Hepatic stellate cell (primary cell): ENCODE measurements around the gene KIF3A.

Source experiments
- DNase-seq: peaks from one replicate; pipeline ENCODE4 v3.0.0; 2011; ENCODE audit warnings: low spot score

Gene KIF3A

DNA sequence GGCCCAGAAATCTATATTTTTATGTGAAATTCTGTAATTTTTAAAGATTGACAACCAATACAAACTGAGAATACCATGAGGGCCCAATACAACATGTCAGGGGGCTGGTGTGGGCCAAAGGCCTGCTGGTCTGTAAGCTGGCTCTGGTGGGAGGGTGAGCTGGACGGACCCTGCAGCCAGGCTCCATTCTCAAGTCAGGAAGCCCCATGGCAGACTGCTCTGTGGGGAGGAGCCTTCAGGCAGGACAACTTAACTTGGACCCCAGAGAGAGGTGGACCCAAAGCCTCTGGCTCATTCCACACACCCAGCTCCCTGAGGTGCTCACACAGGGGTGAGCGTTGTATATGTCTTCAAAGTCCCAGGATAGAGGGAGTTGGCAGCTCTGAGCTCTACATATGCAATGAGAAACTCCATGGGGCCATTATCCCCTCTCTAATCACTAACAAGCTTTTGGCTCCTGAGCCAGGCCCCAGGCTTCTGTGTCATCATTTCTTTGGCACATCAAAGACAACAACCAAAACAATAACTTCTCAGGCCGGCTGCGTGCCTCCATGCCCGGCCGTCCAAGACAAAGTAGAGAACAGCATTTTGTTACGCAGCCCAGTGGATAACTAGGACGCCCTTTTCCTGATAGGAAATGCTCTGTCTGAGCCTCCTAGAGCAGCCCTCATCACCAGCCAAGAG is 33.3 kb upstream of the KIF3A start:
- no peak for DNase-seq

DNA sequence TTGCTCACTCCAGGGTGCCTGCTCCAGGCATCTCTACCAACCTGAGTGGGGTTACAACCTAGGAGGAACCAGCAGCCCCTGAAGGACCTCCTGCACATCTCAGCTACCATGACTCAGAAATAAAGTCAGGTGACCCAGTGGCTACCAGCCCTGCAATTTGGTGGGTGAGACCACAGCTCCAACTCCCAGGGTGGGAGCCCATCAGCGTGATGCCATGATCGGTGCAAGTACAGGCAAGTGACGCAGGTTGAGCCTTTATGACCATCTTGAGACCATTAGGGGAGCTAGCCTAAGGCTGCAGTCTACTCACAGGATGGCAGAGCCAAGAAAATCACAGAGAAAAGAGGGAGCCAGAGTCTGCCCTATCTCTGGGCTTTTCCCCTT is 31.1 kb upstream of the KIF3A start:
- DNase-seq: no peak

GRCh38 chr5:132767150-132767549 is 29.8 kb upstream of the KIF3A start:
- DNase-seq: no peak

DNA sequence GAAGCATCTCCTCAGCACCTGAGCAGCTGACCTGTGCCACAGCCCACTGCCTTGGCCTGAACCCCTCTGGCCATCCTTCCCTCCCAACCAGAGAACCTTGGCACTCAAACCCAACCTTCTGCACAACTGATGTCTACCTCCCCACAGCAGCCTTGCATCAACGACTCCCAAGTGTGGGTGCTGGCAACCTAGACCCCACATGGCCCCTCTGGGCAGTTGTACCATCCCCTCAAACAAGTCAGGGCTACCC is 29.4 kb upstream of the KIF3A start:
- no peak for DNase-seq

DNA sequence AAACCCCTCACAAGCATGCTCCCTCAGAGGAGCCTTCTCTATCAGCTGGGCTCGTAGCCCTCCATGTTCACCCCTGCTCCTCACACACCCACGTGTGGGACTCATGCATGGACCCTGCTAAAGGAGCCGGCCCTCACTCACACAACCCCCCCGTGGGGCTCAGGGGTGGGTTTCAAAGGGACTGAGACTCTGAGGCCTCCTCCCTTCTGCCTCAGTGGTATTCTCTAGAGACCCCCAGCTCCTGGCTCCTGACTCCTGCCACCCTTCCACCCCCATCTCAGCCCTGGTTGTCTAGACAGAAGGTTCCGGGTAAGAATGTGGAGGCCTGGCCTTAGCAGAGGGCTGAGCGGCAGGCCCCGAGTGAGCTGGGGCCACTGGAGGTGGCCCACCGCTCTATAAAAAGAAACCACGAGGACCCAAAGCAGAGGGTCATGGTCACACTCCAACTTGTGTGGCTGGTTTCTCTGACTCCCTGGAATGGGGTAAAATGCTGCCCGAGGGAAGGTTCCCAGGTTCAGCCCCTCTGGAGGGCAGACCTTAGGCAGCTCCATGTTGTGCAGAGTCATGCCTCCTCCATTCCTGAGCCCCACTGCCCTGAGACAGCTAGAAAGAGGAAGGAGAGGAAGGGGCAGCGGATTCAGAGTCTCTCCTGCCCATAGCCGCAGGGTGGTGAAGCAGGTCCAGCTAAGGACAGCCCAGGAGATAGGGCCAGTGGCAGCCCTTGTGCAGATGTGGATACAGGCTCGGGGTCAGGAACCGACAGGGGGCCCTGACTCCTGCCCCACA is 28.9 kb upstream of the KIF3A start:
- no peak for DNase-seq

- DNase-seq: no peak
Measured at GRCh38 chr5:132765311-132766019, 28.1 kb upstream of the KIF3A start.

DNA sequence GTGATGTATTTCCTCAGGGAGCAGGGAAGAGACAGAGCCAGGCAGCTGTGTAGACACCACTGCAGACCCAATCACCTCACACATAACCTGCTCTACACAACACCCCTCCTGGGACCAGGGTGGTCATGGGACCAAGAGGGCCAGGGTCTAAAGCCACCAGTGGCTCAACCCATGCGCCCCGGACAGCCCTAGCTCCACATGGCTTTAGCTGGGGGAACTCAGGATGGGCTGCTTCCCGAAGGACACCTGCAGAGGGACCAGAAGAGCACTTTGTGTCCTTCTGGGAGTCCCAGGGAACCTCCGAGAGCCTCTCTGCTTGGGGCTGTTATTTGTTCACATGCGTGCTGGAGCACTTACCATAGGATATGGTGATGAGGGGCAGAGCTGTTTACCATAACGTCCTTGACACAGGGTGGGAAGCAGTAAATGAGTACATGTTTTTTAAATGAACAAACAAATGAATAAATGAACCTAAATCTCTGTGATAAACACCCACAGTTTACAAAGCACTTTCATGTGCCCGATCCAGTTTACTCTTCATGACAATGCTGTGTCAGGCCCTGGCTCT is 27.4 kb upstream of the KIF3A start:
- no peak for DNase-seq

DNA sequence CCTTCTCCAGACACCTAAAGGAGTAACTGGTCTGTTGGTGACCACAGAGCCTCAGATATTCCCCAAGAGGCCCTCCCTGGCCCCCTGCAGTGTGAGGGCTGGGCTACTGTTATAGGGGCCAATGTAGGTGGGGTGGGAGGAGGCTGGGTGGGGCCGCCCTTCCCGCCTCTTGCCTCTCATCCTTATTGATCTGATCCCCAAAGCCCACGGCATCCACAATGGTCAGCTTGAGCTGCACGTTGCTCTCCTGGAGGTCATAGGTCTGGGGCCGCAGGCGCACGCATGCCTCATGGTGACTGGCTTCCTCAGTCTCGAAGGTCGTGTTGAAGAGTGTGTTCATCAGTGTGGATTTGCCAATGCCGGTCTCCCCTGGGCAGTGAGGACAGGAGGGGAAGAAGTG is 26.7 kb upstream of the KIF3A start:
- DNase-seq: no peak

DNA sequence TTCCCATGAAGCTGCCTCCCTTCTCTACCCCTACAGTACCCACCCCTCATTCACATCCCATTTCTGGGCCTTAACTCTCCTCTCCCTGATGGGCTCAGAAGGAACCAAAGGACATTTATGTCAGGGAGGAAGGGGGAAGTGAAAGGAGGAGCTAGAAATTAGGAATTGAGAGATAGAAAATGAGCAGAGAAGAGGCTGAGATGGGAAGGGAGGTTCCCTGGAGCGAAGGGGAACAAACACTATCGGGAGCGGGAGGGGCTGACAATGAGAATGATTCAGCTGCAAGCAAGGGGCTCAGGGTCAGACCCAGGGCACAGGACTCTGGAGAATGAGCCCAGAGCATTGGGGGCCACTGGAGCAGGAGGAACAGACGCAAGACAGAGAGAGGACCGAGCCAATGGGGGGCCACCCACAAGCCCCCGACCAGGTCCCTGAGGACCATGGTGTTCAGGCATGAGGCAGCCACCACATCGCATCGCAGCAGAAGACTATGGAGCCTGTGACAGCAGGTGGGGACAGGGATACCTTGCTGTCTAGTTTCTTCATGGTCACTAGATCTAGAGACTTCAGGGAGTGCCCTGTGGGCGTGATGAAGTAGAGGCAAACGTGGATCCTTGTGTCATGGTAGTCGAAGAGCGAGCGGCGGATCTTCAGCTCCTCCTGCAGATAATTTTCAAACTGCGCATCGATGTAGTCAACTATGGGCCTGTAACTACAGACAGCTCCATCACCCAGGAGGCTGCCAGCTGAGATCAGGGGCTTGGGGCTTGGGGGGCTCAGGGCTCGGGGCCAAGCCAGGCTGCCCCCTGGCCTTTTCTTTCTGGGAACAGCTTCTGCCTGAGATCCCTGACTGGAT is 26.1 kb upstream of the KIF3A start:
- no peak for DNase-seq

DNA sequence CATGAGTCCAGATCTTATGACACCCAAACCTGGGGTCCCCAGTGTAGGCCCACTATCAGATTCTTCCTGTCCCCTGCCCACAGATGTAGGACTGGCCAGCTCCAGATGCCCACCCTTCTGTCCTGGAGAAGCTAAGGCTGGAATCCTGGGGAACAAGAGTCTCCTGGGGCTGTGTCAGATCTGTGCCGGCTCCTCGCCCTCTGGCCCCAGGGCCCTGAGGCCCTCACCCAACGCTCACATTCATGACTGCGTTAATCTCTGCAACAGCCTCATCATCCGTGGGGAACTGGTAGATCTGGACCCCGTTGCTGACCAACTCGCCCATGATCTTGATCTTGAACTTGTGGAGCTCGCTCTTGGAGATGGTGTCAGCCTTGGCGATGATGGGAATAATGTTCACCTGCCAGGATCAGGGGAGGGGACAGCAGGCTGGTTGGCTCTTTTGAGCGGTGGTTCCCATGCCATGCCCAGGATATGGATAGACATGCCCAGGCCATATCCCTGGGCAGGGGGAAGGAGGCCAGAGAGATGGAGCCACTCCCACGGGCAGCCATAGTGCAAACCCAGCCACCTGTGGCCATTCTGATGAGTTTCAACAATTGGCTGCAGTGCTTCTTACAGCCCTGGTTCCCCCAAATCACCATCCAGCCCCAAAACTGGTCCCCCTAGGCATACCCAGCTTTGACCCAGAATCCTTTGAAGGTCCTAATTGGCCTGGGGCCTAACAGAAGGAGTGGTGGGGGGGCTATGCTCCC is 25.1 kb upstream of the KIF3A start:
- no peak for DNase-seq

DNA sequence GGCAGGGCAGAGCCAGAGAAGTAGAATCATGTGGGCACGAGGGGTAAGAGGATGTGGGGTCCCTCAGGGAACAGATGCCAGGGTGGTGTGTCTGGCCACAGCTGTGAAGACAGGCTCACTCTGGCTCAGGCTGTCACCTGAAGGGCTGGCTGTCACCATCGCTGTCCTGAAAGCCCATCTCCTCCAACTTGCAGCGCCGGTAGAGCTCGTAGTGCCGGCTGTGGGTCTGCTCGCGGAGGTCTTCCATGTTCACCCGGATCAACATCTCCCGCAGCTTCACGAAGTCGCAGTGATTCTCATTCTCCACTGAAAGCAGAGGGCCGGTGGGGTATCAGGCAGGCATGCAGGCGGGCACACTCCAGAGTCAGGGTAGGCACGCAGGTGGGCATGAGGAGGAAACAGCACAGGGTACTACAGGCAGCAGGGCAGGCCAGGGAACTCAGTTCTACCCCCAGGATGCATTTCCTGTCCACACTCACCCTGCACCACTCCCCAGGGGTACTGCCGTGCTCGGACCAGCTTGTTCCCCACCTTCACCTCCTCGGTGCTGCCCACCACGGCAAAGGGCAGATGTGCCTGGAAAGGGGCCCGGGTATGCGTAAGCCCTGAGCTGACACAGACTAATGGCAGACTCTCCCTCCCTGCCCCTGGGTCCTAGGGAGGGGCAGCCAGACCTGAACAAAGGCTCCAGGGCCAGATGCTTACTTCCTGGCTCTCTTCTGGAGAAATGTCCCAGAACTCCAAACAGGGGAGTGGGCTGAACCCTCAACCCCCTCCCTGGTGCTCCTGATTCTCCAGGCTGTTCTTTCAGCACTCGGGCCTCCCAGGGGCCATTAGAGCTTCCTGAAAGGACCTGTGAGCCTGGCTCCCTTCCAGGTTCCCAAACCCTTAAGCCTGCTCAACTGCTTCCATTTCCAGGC is 24.2 kb upstream of the KIF3A start:
- no peak for DNase-seq

GRCh38 chr5:132760601-132761317 is 23.4 kb upstream of the KIF3A start:
- no peak for DNase-seq

DNA sequence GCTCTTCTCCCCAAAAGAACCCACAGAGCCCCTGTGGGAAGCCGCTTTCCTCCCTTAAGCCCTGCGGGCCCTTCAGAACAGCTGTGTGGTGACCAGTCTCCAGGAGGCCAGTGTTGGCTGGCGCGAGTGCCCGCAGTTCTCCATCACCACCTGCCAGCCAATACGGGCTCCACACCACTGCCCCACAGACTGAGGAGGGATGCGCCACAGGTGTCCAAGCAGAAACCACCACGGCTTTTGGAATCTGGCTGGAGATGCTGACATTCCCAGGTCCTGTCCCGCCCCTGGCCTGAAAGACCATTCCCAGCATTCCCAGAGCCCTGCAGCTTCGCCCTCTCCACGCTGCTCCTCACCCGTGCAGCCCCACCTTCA is 22.7 kb upstream of the KIF3A start:
- no peak for DNase-seq

DNA sequence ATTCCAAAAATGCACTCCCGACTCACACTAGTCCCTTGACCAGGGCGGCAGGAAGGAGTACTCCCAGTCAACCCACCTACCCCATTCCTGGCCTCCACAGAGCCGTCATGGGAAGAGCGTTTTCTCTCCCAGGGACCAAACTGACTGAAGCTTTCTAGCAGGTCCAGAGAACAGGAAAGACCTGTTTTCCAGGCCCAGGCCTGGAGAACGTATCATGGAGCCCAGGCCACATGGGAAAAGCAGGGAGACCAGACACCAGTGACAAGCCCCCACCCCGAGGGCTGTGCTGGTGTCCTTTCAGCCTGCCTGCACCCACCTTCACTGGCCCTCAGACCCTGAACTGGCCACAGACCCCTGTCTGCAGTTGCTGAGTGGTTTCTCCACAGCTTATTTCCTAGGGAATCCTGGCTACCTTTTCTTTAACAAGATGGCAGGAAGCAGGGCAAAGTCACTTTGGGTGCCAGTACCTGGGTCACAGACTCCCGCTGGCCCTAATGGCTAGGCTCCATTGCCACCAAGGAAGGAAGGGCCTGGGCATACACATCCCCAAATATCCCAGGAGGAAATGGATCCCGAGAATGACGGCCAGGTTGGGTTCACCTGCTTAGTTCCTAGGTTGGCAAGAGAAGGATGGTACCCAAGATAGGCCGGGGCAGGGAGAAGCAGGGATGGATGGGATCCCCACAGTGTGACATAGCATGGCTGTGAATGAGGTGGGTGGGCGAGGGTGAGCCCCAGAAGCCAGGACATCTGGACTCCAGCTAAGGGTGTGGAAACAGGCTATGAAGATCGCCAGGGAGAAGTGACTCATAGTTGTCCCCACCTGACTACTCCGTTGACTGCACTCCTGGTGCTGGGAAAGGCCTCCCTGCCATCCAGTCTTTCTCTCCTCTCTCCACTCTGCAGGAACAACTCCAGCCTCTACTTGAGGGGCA is 22.0 kb upstream of the KIF3A start:
- no peak for DNase-seq

DNA sequence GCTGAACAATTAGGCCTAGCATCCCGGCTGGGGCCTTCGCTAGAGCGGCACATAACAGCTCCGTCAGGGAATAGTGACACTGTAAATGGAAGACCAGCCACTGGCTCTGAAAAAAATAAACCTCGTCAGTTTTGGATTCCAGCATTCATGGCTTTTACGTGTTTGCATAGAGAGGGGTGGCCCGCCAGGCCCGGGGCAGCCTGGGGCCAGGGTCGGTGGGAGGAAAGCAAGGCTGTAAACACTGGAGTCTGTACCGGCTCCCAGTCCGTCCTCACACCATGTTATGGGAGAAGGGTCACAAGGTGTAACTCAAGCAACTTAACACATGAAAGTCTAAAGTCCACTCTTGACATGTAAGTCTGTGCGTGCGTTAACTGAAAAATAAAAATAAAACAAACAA is 21.1 kb upstream of the KIF3A start:
- DNase-seq: no peak

DNA sequence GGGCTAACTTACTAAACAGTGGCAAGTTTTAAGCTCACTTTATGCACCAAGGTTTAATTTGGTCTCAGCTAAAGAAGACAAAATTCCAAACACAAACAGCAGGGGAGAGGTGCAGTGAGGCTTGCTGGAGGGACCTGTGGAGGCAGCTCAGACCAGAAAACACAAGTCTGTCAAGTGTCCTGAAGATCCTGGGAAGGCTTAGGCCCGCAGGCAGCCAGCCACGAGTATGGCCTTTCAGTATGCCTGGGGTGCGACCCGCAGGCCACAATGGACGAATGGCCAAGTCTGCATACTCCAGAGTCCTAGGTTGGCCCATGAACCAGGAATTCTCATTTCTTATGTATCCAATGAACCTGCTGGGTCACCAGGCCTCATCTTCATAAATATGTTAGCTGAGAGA is 19.2 kb upstream of the KIF3A start:
- no peak for DNase-seq

GRCh38 chr5:132754947-132755346 is 17.6 kb upstream of the KIF3A start:
- no peak for DNase-seq

GRCh38 chr5:132754111-132754510 is 16.8 kb upstream of the KIF3A start:
- DNase-seq: no peak
